Stimulated activated effector memory CD8-positive, alpha-beta T cell treated with anti-CD3 and anti-CD28 coated beads, Interleukin-12 subunit alpha, Interleukin-12 subunit beta, amount 100 ng/mL, for 72 hours (primary cell): ENCODE results near the gene SERAC1.
"Not testable (repeated sequence)": the region's sequence is repeated elsewhere in the genome, so short reads cannot be mapped to it uniquely, and the experiment has no call there.

Experiments used
- ATAC-seq: fragments of 150-1000 bp; cut with Tn5 transposase; 2 replicates; pipeline ENCODE4 v1.10.0; 2021
- DNase-seq, 2 donors: peaks; one replicate each; pipeline ENCODE4 v3.0.0; 2021 to 2022; ENCODE audit warnings: low spot score in 2 of 2
- H3K27ac Mint-ChIP-seq: one replicate; pipeline ENCODE4 v1.8.0; 2022; ENCODE audit warnings: mild to moderate bottlenecking, mixed read lengths
- H3K36me3 Mint-ChIP-seq: one replicate; pipeline ENCODE4 v1.8.0; 2022; ENCODE audit warnings: mild to moderate bottlenecking, mixed read lengths
- H3K4me1 Mint-ChIP-seq: one replicate; pipeline ENCODE4 v1.8.0; 2022; ENCODE audit warnings: mixed read lengths
- H3K4me3 Mint-ChIP-seq: one replicate; pipeline ENCODE4 v1.8.0; 2022; ENCODE audit warnings: mild to moderate bottlenecking, mixed read lengths
- H3K9me3 Mint-ChIP-seq: one replicate; pipeline ENCODE4 v1.8.0; 2022; ENCODE audit warnings: mixed read lengths

Gene SERAC1

GRCh38 chr6:158185729-158186456, 17.8 kb upstream of the SERAC1 start:
- H3K9me3 Mint-ChIP-seq: peaks cover under 1% of the 10 kb centered on the region
- no peak overlapping the region for H3K4me3 Mint-ChIP-seq
- DNase-seq (no peak), ATAC-seq (peak; percentile 77)
- no peak overlapping the region for H3K27ac Mint-ChIP-seq
- peaks cover 15% of the 10 kb centered on the region for H3K36me3 Mint-ChIP-seq
- H3K4me1 Mint-ChIP-seq: peaks cover 39% of the 10 kb centered on the region

DNA sequence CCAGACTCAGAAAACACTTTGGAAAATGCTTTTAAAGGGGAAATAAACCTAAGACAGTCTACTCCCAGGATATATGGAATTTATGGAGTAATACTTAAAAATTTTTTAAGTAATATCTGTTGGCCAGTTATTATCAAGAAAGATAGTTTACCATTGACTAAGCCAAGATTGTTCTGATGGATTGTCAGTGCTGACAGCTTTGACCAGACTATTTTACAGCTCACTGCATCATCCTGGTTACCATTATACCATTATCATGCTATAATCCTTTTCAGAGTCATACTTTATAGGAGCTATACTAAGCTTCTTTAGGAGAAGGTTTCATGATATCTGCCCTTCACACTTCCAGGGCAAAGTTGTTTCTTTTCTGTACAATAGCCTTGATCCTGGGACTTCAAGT, 16.5 kb upstream of the SERAC1 start:
- DNase-seq (no peak), ATAC-seq (no peak)
- Mint-ChIP-seq H3K4me1 (peaks cover 45% of the 10 kb centered on the region), H3K27ac (no peak overlapping the region), H3K4me3 (no peak overlapping the region), H3K36me3 (peaks cover 13% of the 10 kb centered on the region), H3K9me3 (peaks cover 3% of the 10 kb centered on the region)

GRCh38 chr6:158183174-158183972, 15.3 kb upstream of the SERAC1 start:
- not testable (repeated sequence) for H3K9me3 Mint-ChIP-seq, DNase-seq, ATAC-seq, H3K4me3 Mint-ChIP-seq, H3K27ac Mint-ChIP-seq
- H3K4me1 Mint-ChIP-seq: peaks cover 45% of the 10 kb centered on the region
- peaks cover 13% of the 10 kb centered on the region for H3K36me3 Mint-ChIP-seq

DNA sequence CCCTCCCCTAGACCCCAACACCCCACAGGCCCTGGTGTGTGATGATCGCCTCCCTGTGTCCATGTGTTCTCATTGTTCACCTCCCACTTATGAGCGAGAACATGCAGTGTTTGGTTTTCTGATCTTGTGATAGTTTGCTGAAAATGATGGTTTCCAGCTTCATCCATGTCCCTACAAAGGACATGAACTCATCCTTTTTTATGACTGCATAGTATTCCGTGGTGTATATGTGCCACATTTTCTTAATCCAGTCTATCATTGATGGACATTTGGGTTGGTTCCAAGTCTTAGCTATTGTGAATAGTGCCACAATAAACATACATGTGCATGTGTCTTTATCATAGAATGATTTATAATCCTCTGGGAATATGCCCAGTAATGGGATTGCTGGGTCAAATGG, 9.7 kb upstream of the SERAC1 start:
- H3K36me3 Mint-ChIP-seq, H3K27ac Mint-ChIP-seq, H3K9me3 Mint-ChIP-seq, H3K4me3 Mint-ChIP-seq, ATAC-seq, DNase-seq: not testable (repeated sequence)
- H3K4me1 Mint-ChIP-seq: peaks cover 23% of the 10 kb centered on the region

GRCh38 chr6:158175111-158175510, 7.0 kb upstream of the SERAC1 start:
- ATAC-seq (no peak), DNase-seq (no peak)
- Mint-ChIP-seq H3K4me1 (peaks cover 7% of the 10 kb centered on the region), H3K27ac (no peak overlapping the region), H3K9me3 (no peaks in the 10 kb centered on the region), H3K36me3 (no peaks in the 10 kb centered on the region), H3K4me3 (no peak overlapping the region)

DNA sequence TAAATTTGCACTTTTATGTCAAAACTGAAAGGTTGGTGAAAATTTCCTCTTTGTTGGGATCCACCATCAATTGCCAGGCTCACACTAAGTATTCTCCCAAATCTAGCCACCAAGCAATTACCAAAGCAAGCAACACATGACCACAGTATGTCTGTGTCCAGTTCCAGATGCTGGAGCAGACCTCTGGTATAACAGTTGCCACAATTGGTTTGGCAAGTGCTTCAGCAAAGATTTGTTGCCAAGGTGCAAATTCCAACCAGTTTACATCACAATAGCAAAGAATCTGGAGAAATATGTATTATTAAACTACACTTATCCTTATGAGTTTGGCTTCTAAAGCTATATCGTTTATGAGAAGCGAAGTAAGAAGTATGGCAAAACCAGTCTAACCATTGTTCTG, 6.5 kb upstream of the SERAC1 start:
- ATAC-seq (no peak), DNase-seq (no peak)
- no peak overlapping the region for H3K27ac Mint-ChIP-seq
- no peak overlapping the region for H3K4me3 Mint-ChIP-seq
- no peaks in the 10 kb centered on the region for H3K36me3 Mint-ChIP-seq
- no peaks in the 10 kb centered on the region for H3K9me3 Mint-ChIP-seq
- H3K4me1 Mint-ChIP-seq: peaks cover 7% of the 10 kb centered on the region

DNA sequence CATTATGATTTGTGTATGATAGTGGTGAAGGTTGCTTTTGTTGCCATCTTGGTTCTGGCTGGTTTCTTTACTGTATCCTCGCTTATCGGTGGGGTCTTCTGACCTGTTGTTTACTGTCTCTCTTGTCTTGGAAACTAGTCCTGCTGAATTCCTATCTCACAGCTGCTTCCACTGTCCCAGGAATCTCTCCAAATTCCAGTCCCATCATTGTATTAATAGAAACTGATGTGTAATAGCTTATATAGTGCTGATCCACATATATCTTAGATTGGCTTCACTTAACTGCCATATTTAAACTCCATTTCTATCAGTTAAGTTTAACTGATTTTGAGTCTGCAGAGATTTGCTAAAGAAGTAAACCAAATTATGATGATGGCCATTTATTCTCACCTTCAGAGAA, 6.0 kb upstream of the SERAC1 start:
- Mint-ChIP-seq H3K4me3 (no peak overlapping the region), H3K27ac (no peak overlapping the region), H3K36me3 (no peaks in the 10 kb centered on the region), H3K4me1 (peaks cover 7% of the 10 kb centered on the region), H3K9me3 (no peaks in the 10 kb centered on the region)
- DNase-seq: no peak
- ATAC-seq: no peak

GRCh38 chr6:158172001-158172400, 3.9 kb upstream of the SERAC1 start:
- no peaks in the 10 kb centered on the region for H3K9me3 Mint-ChIP-seq
- H3K4me1 Mint-ChIP-seq: peaks cover 12% of the 10 kb centered on the region
- no peaks in the 10 kb centered on the region for H3K36me3 Mint-ChIP-seq
- peak overlapping the region; percentile 26 for H3K27ac Mint-ChIP-seq
- DNase-seq (no peak), ATAC-seq (no peak)
- H3K4me3 Mint-ChIP-seq: no peak overlapping the region

DNA sequence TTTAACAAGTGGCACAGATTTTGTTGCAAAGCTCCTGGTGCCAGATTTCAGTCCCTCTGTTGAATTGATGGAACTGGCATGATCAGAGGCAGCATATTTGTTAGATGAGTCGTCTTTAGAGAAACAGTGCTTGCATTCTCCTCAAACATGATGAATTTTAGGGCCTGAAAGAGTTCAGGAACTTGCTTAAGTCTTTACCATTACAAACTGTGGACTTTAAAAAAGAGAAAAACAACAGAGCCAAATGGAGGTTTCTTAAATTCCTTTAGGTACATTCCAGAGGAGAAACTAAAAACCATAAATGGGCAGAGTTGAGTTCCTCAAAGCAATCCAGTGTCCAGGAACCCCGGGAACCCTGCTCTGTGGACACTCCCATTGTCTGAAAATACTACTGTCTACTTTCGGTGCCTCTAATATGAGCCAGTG, 2.6 kb upstream of the SERAC1 start:
- no peak overlapping the region for H3K4me3 Mint-ChIP-seq
- no peak overlapping the region for H3K27ac Mint-ChIP-seq
- no peaks in the 10 kb centered on the region for H3K9me3 Mint-ChIP-seq
- no peaks in the 10 kb centered on the region for H3K36me3 Mint-ChIP-seq
- ATAC-seq: no peak
- H3K4me1 Mint-ChIP-seq: peaks cover 24% of the 10 kb centered on the region
- DNase-seq: no peak

DNA sequence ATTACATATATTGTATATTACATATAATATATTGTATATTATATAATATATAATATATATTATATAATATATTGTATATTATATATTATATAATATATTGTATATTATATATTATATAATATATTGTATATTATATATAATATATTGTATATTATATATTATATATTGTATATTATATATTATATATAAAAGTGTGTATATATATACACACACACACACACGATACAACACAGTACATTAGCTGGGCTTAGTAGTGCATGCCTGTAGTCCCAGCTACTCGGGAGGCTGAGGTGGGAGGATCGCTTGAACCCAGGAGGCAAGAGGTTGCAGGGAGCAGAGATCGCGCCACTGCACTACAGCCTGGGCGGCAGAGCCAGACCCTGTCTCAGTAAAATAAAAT, 1.6 kb upstream of the SERAC1 start:
- H3K27ac Mint-ChIP-seq, ATAC-seq, H3K36me3 Mint-ChIP-seq, H3K4me3 Mint-ChIP-seq, H3K9me3 Mint-ChIP-seq, DNase-seq: not testable (repeated sequence)
- H3K4me1 Mint-ChIP-seq: peaks cover 34% of the 10 kb centered on the region

DNA sequence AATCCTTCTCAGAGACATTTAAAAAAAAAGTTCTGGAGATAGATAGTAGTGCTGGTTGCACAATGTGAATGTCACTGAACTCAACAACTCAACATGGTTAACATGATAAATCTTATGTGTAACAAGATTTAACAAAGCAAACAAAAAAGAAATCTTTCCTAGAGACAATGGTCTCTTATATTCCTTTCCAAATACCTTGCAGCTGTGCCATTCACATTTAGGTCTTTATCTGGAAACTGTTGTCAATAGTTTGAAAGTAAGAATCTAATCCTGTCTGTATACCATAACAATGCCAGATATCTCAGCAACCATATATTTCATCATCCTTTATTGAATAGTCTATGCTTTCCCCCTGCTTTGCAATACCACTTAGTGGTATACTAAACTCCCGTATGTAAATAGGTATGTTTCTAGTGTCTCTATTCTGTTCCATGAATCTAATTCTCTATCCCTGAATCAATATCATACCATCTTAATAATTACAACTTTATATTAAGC, 2.1 kb downstream of the SERAC1 start:
- Mint-ChIP-seq H3K27ac (no peak overlapping the region), H3K4me1 (peaks cover 34% of the 10 kb centered on the region), H3K9me3 (no peaks in the 10 kb centered on the region), H3K36me3 (peaks cover 1% of the 10 kb centered on the region), H3K4me3 (no peak overlapping the region)
- DNase-seq (no peak), ATAC-seq (no peak)

GRCh38 chr6:158164579-158165170, 3.4 kb downstream of the SERAC1 start:
- Mint-ChIP-seq H3K4me1 (peaks cover 34% of the 10 kb centered on the region), H3K36me3 (peaks cover 5% of the 10 kb centered on the region), H3K4me3 (no peak overlapping the region), H3K27ac (peak overlapping the region; percentile 36), H3K9me3 (no peaks in the 10 kb centered on the region)
- ATAC-seq (peak; percentile 15), DNase-seq (no peak)

DNA sequence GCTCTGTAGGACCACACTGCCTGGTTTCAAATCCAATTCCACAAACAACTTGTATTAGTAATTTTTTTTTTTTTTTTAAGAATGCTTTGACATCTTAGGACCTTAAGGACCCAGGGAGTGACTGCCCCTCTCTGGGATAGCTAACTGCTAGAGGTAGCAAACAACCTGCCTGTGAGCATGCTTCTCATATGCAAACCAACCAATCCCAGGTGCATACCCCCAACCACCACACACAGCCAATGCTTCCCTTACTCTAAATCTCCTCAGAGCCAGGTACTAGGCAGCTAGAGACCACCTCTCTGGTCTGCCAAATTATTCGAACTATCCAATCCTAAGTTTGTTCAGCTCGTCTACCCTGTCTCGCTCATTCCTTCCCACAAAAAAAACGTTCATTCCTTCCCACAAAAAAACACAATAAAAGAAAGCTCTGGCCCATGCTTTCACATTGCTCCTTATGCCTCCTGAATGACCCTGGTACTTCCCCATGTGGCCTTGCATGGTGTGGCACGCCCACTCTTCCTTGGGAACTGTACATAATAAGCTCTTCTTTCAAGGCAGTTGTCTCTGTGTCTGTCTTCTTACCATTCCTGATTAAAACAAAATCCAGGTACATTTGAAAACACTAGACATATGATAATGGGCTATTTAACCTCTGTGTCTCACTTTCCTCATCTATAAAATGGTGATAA, 6.4 kb downstream of the SERAC1 start:
- DNase-seq (no peak), ATAC-seq (no peak)
- H3K36me3 Mint-ChIP-seq: peaks cover 18% of the 10 kb centered on the region
- H3K4me1 Mint-ChIP-seq: peaks cover 26% of the 10 kb centered on the region
- no peak overlapping the region for H3K4me3 Mint-ChIP-seq
- no peaks in the 10 kb centered on the region for H3K9me3 Mint-ChIP-seq
- H3K27ac Mint-ChIP-seq: no peak overlapping the region

- no peak for DNase-seq
- no peak overlapping the region for H3K27ac Mint-ChIP-seq
Measured at GRCh38 chr6:158160932-158161539, 7.0 kb downstream of the SERAC1 start.

GRCh38 chr6:158158748-158159147, 9.3 kb downstream of the SERAC1 start:
- ATAC-seq (no peak), DNase-seq (no peak)
- Mint-ChIP-seq H3K9me3 (no peaks in the 10 kb centered on the region), H3K4me1 (peaks cover 6% of the 10 kb centered on the region), H3K4me3 (no peak overlapping the region), H3K27ac (no peak overlapping the region), H3K36me3 (peaks cover 39% of the 10 kb centered on the region)

More at GRCh38 chr6:158160932-158161539, 7.0 kb downstream of the SERAC1 start:
- Mint-ChIP-seq H3K36me3 (peaks cover 22% of the 10 kb centered on the region), H3K9me3 (no peaks in the 10 kb centered on the region), H3K4me3 (no peak overlapping the region), H3K4me1 (peaks cover 20% of the 10 kb centered on the region)
- ATAC-seq: no peak
